ENCODE data around the gene TAC4. TPM values are rescaled to one million over a fixed set of nuclear protein-coding genes. Genes with fewer than 3 reads are reported as not detected.
A peak's percentile ranks its signal among the peaks of the same experiment; 100 is the strongest.
"Not testable (repeated sequence)": the region's sequence is repeated elsewhere in the genome, so short reads cannot be mapped to it uniquely, and the experiment has no call there.

TAC4 gene
- polyA plus RNA-seq, 4 donors = 0.93 to 1.1 TPM; not detected in 2

GRCh38 chr17:49846938-49847712 is 744 bp downstream of the TAC4 start:
- DNase-seq (ENCODE audit: low read depth in 4 of 4, low spot score in 3 of 4) = no peak

DNA sequence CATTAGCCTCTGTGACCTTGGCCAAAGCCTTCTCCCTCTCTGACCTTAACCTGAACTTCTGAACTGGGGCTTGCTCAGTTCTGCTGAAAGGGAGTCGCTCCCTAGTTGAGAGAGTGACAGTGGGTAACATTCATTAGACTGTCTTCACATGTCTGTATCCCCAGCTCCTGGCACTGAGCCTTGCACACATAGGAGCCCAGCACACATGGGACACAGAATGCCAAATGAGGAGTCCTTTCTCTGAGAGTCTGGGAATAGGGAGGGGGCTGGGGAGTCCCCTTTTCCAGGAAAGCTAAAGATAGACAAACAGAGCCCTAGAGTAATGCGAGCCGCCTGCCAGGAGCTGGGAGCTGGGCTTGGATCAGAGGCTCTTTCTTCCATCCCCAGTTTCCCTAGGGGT is 2.5 kb downstream of the TAC4 start:
- DNase-seq (ENCODE audit: low read depth in 4 of 4, low spot score in 3 of 4) = no peak

DNA sequence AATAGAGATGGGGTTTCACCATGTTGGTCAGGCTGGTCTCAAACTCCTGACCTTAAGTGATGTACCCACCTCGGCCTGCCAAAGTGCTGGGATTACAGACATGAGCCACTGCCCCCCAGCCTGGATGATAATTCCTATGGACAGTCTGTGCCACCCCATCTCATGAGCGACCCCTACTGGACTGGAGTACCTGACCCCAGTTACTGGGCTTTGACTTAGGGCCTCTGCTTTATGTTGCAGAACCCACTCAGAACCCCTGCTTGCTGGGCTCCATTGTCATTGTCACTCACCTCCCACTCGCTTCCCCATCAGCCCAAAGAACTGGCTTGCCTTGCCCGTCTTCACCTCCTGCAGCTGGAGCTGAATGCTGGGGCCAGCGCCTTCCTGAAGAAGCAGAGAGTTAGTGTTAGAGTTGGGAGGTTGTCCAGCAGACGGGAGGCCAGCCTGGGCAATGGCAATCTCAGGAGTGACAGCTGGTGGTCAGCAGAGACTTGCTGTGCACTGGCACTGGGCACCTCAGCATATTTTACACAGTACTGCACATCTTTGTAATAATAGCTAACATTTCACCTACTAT is 4.0 kb downstream of the TAC4 start:
- DNase-seq (ENCODE audit: low read depth in 4 of 4, low spot score in 3 of 4) = no peak

DNA sequence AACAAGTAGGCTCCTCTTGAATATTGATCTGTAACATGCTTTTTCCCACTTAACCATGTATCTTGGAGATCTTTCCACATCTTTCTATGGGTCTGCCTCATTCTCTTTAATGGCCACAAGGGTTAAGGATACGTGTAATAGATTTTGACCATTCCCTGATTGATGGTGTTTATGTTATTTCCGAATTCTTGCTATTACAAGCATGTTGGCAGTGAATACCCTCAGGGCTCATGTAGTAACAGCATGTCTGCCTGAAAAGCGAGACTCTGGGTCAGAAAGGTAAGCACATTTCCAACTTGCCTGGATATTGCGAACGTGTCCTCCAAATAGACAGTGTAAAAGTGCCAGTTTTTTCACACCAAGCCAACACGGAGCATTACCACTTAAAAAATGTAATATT is 5.0 kb downstream of the TAC4 start:
- DNase-seq (ENCODE audit: low read depth in 4 of 4, low spot score in 3 of 4) = no peak

DNA sequence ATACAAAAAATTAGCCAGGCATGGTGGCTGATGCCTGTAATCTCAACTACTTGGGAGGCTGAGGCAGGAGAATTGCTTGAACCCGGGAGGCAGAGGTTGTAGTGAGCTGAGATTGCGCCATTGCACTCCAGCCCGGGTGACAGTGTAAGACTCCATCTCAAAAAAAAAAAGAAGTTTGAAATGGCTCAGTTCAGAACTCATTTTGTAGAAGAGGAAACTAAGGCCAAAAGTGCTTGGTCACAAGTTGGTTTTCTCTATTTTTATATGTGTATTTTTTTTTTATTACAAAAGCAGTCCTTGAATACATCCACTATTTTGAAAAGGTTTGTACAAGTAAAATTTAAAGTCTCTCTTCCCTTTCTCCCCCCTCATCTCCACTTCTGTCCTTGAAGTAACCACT is 5.5 kb downstream of the TAC4 start:
- DNase-seq (ENCODE audit: low read depth in 4 of 4, low spot score in 3 of 4) = no peak

DNA sequence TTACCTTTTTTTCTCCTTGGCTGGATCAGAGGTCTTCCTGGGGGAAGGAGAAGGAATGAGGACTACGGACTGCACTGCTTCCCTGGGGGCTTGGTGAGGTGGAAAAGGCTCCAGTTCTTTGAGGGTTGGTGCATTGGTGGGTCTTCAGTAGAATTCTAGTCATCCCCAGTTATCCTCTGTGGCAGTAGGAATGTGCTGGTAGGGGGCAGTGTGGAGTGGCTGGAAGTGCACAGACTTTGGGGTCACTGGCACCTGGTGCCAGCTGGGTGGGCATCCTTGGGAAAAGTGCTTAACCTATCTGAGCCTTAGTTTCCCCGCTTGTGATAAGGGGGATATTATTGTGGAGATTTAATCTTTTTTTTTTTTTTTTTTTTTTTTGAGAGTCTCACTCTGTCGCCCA is 6.3 kb downstream of the TAC4 start:
- no peak for DNase-seq (ENCODE audit: low read depth in 4 of 4, low spot score in 3 of 4)

DNA sequence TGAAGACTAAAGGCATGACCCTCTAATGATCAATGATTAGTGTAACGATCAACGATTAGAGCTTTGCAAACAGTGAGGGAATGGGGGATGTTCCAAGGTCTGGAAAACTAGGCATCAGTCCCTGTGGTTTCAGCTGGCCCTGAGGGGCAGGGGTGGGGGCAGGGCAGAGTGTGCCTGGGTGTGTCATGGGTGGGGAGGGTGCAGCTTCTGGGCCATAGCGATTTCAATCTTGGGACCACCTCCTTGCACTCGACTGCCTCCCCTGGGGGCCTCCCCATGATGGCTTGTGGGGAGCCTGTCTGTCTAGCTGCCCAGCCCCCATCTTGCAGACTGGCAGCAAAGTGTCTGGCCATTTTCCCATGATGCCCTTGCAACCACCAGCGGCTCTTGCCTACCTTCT is 8.4 kb downstream of the TAC4 start:
- DNase-seq (ENCODE audit: low read depth in 4 of 4, low spot score in 3 of 4) = no peak

GRCh38 chr17:49836111-49837030 is 11.5 kb downstream of the TAC4 start:
- no peak for DNase-seq (ENCODE audit: low read depth in 4 of 4, low spot score in 3 of 4)

GRCh38 chr17:49835472-49835871 is 12.4 kb downstream of the TAC4 start:
- DNase-seq (ENCODE audit: low read depth in 4 of 4, low spot score in 3 of 4) = no peak

DNA sequence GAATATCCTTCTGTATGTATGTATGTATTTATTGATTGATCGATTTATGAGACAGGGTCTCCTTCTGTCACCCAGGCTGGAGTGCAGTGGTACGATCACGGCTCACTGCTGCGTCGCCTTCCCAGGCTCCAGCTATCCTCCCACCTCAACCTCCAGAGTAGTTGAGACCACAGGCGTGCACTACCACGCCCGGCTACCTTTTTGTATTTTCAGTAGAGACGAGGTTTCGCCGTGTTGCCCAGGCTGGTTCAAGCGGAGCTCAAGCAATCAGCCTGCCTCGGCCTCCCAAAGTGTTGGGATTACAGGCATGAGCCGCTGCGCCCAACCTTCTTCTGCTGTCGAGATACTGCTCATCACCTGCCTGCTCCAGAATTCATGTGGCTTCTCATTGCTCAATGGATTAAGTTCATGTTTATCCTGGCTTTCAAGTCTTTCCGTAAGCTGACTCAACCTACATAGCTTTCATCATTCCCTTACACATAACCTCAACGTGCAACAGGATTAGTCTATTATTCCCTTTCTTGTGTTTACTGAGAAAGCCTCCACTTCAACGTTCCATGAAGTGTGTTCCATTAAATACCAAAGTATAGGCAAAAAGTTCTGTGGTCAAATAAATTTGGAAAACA is 13.6 kb downstream of the TAC4 start:
- no peak for DNase-seq (ENCODE audit: low read depth in 4 of 4, low spot score in 3 of 4)

GRCh38 chr17:49832840-49833599 is 14.8 kb downstream of the TAC4 start:
- no peak for DNase-seq (ENCODE audit: low read depth in 4 of 4, low spot score in 3 of 4)

GRCh38 chr17:49830605-49831004 is 17.3 kb downstream of the TAC4 start:
- DNase-seq (ENCODE audit: low read depth in 4 of 4, low spot score in 3 of 4) = no peak

DNA sequence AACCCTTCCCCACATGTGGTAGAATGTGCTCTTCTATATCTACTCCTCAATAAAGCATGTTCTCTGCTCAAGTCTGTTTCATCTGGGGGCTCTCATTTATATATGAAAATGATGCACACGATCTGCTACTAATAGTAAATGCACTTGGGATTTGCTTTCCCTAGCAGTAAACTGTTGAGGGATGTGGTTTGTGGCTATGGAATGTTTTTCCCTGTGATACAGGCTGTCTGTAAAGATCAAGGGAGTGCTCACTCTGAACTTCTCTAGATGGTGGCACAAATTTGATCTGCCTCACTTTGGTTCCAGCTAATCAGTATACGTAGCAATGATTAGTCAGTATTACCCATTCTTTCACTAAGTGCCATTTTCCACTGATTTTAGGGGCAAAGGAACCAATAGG is 18.8 kb downstream of the TAC4 start:
- DNase-seq (ENCODE audit: low read depth in 4 of 4, low spot score in 3 of 4) = no peak

DNA sequence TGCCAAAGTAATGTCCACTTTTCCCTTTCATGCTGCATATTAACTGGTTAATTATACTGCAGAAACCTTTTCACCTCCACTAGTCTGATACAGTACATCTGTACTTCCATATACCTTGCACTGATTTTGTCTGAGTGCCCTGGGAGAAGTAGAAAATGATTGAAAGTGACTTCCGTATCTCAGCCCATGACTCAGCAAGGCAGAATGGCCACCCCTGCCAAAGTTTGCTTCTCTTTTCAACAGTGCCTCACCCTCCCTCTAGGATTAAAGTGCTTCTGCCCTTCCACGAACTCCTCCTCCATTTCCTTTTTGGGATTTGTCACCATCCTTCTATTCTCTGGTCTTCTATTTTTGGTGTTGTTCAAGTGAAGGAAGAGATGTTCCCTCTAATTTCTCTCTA is 19.5 kb downstream of the TAC4 start:
- not testable (repeated sequence) for DNase-seq (ENCODE audit: low read depth in 4 of 4, low spot score in 3 of 4)

DNA sequence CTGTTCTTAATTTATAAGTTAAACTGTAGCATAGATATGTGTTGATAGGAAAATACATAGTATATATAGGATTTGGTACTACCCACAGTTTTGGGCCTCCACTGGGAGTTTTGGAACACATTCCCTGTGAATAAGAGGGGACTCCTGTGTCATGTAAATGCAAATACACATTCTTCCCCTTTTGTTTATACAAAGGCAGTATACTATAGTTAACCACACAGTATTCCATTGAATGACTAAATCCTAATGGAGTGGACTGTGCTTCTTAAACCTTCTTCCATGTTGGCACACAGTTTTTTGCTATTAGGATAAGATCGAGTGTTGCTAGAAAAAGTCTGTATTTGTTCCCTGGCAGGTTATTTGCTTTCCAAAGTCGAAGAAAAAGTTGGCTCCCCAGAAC is 22.2 kb downstream of the TAC4 start:
- no peak for DNase-seq (ENCODE audit: low read depth in 4 of 4, low spot score in 3 of 4)

DNA sequence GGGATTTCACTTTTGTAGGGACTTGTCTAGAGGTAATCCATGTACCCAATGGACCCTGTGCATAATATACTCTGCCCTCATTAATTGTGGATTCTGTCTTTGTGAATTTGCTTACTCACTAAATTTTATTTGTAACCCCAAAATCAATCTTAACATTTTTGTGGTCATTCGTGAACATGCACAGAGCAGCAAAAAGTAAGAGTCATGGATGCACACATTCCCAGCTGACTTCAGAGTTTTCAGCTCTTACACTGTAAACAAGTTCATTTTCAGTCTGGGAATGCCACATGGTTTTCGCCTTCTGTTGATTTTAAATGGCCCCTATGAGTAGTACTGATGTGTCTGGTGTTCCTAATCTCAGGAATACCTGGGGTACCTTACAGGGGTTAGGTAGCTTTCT is 24.3 kb downstream of the TAC4 start:
- no peak for DNase-seq (ENCODE audit: low read depth in 4 of 4, low spot score in 3 of 4)

DNA sequence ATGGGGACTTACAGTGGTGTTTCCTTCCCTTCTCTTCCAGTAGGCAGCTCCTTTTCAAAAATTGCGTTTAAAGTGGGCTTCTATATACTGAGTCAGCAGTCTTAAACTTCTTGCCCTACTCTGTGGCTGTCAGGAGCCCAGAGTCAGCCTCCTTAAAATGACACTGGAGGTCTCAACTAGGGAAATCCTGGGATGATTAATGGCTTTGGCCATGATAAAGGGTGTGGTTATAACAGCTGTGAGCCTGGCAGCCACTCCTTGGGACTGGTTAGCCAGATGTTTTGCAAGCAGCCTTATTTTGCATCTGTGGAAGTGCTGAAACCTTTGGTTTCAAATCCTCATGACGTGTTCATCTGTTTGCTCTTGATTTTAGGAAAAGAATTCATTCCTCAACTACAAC is 25.0 kb downstream of the TAC4 start:
- DNase-seq (ENCODE audit: low read depth in 4 of 4, low spot score in 3 of 4) = no peak

- DNase-seq (ENCODE audit: low read depth in 4 of 4, low spot score in 3 of 4) = peak in 1 of 4 donors; percentile 12
Observed at GRCh38 chr17:49821916-49822315, 26.0 kb downstream of the TAC4 start.

DNA sequence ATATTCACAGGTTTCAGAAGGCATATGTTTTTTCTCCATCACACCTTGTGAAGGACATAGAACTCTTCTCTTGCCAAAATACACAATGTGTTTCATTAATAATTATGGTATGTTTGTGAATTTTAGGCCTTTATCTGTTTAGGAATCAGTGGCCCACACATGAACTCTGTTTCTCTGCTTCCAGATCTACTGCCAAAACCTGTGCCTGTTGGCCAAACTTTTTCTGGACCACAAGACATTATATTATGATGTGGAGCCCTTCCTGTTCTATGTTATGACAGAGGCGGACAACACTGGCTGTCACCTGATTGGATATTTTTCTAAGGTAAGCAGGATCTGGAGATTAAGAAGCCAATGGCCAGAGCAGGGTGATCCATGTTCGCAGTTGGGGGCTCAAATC is 26.4 kb downstream of the TAC4 start:
- no peak for DNase-seq (ENCODE audit: low read depth in 4 of 4, low spot score in 3 of 4)

- DNase-seq (ENCODE audit: low read depth in 4 of 4, low spot score in 3 of 4) = no peak
Observed at GRCh38 chr17:49820773-49821172, 27.1 kb downstream of the TAC4 start.

All from left renal pelvis (tissue), 4 donors.